Right lobe of liver (tissue), 6 donors: ENCODE measurements around the gene CHAMP1. TPM values are rescaled to one million over a fixed set of nuclear protein-coding genes. Genes with fewer than 3 reads are reported as not detected.

ENCODE experiments used
- ATAC-seq, 4 donors: fragments of 200-7000 bp; cut with Tn5 transposase; one replicate each; pipeline ENCODE4 v1.9.1; 2020; ENCODE audit warnings: mild to moderate bottlenecking in 4 of 4, moderate library complexity in 4 of 4
- DNase-seq, 3 donors: peaks; one replicate each; pipeline ENCODE4 v3.0.0-alpha.2; 2020
- H3K27ac ChIP-seq, 3 donors: fragments of 200-600 bp; one replicate each; pipeline ENCODE4 v1.8.0; 2022
- H3K27me3 ChIP-seq, 2 donors: fragments of 200-600 bp; one replicate each; pipeline ENCODE4 v1.8.0; 2022
- H3K36me3 ChIP-seq, 4 donors: fragments of 200-600 bp; sonication (generic) in 1 of 4; one replicate each; pipeline versions ENCODE4 v1.5.1 to v1.8.0; 2017 to 2022; ENCODE audit warnings: control low read depth in 1 of 4
- H3K4me1 ChIP-seq, 4 donors: fragments of 200-600 bp; sonication (generic) in 1 of 4; one replicate each; pipeline versions ENCODE4 v1.5.1 to v1.8.0; 2017 to 2022; ENCODE audit warnings: control low read depth in 1 of 4
- H3K4me3 ChIP-seq, 3 donors: fragments of 200-600 bp; one replicate each; pipeline ENCODE4 v1.8.0; 2022
- H3K9me3 ChIP-seq, 4 donors: fragments of 200-600 bp; sonication (generic) in 1 of 4; one replicate each; pipeline versions ENCODE4 v1.5.1 to v1.8.0; 2017 to 2022; ENCODE audit warnings: control low read depth in 1 of 4
- POLR2A ChIP-seq: fragments of 450-650 bp; IDR thresholded peaks from one replicate; pipeline ENCODE4 v1.6.1; 2017; ENCODE audit warnings: antibody characterized with exemption, mild to moderate bottlenecking
- WGBS: methylation state at CpG from one replicate; pipeline ENCODE4 v1.1.6; 2018; ENCODE audit warnings: low coverage, low lambda C conversion rate; ENCODE audit not compliant: insufficient coverage; ENCODE audit errors: missing lambda C conversion rate; 5-methylcytosine and 5-hydroxymethylcytosine counted together
- intact Hi-C, 2 donors: fragments of 100-400 bp; cut with DNase I; formaldehyde crosslinking; loops; one replicate each; pipeline versions ENCODE4 v1.11.2 to v1.14.1; 2022
- total RNA-seq, 6 experiments: library from RNA; depleted of rRNA in 2 of 6; stranded (reverse); fragments of >200 nt in 2 of 6; fragmentation: NEBNext Ultra II Directional in 3 of 6; extraction: Animal tissue kit (Norgen Biotek cat#: 25700) in 3 of 6; gene quantifications; one replicate each; pipeline versions ENCODE4 v1.1.0 to v1.2.4, GENCODE V29; 2016 to 2023
- TF ChIP-seq, protein P1 (sequence below), 4 donors: fragments of 200-600 bp in 3 of 4; fragments of 450-650 bp in 1 of 4; IDR thresholded peaks; one replicate each; pipeline versions ENCODE4 v1.5.1 to v1.8.0; 2016 to 2022; ENCODE audit warnings: antibody characterized with exemption in 4 of 4, mild to moderate bottlenecking in 2 of 4
- donor health status: DM: no; HTN: yes; CAD: no.
- donor health status: DM: no; HTN: no; CAD: no.
- donor health status: DM: no; HTN: no; CAD: no.
- donor health status: DM: no; HTN: yes; CAD: no.
- donor health status: DM: no; HTN: yes; CAD: no.

The CHAMP1 gene
- total RNA-seq, 6 experiments from 2014 or later = 10.3 to 17.5 (median 11.5) TPM

DNA sequence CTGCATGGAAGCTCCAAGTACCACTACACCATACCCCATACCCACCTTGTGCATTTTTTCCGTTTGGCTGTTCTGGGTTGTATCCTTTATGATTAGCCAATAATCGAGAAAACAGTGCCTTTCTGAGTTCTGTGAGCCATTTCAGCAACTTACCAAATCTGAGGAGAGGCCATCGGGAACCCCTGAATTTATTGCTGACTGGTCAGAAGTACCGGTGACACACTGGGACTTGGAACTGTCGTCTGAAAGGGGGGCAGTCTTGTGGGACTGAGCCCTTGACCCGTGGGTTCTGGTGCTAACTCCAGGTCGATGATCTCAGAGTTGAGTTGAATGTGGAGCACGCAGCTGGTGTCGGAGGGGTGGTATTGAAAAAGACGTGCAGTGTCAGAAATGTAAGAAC, 17.9 kb upstream of the CHAMP1 start:
- DNase-seq = no peak
- no peak for ATAC-seq
- peaks cover 0 to 5% (median 0%) of the 10 kb centered on the region in 4 donors for H3K4me1 ChIP-seq
- TF ChIP-seq, protein P1, sequence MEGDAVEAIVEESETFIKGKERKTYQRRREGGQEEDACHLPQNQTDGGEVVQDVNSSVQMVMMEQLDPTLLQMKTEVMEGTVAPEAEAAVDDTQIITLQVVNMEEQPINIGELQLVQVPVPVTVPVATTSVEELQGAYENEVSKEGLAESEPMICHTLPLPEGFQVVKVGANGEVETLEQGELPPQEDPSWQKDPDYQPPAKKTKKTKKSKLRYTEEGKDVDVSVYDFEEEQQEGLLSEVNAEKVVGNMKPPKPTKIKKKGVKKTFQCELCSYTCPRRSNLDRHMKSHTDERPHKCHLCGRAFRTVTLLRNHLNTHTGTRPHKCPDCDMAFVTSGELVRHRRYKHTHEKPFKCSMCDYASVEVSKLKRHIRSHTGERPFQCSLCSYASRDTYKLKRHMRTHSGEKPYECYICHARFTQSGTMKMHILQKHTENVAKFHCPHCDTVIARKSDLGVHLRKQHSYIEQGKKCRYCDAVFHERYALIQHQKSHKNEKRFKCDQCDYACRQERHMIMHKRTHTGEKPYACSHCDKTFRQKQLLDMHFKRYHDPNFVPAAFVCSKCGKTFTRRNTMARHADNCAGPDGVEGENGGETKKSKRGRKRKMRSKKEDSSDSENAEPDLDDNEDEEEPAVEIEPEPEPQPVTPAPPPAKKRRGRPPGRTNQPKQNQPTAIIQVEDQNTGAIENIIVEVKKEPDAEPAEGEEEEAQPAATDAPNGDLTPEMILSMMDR (IDR thresholded peaks at IDR 0.05) = no peak
- no peak for TF ChIP-seq POLR2A
- WGBS = 80% methylated on average over 10 of the region's 10 CpGs
- peaks cover 0 to 32% (median 0%) of the 10 kb centered on the region in 4 donors for H3K36me3 ChIP-seq
- no peak overlapping the region for H3K27ac ChIP-seq
- H3K4me3 ChIP-seq = no peak overlapping the region
- intact Hi-C loops = no loop called here
- H3K9me3 ChIP-seq = no peaks in the 10 kb centered on the region
- no peaks in the 10 kb centered on the region for H3K27me3 ChIP-seq

DNA sequence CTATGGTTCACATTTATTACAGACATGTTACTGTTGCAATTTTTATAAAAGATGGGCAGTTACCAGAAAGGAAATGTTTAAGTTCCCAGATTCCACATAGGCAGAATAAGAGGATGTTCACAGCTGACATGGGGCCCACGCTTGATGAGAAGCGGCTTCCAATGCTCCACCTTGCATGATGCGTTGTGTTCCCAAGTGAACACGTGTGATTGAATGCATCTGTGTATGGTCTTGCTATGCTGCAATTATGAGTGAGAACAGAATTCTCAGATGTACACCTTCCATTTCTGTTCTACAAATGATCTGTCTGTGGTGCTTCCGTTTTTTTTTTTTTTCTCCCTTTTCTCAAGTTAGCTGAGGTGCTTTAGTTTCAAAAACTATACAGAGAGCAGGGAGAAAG, 17.4 kb upstream of the CHAMP1 start:
- Histone ChIP-seq H3K27me3 (no peaks in the 10 kb centered on the region), H3K4me3 (no peak overlapping the region), H3K4me1 (peaks cover 0 to 5% (median 0%) of the 10 kb centered on the region in 4 donors), H3K27ac (no peak overlapping the region), H3K9me3 (no peaks in the 10 kb centered on the region), H3K36me3 (peaks cover 0 to 32% (median 2%) of the 10 kb centered on the region in 4 donors)
- no peak for DNase-seq
- WGBS = 86% methylated on average over 5 of the region's 5 CpGs
- ATAC-seq = no peak
- no peak for TF ChIP-seq POLR2A
- TF ChIP-seq, protein P1 (IDR thresholded peaks at IDR 0.05) = no peak
- intact Hi-C loops = no loop called here

GRCh38 chr13:114298866-114299265, 15.4 kb upstream of the CHAMP1 start:
- no peak overlapping the region for H3K27ac ChIP-seq
- H3K27me3 ChIP-seq = no peaks in the 10 kb centered on the region
- intact Hi-C loops = no loop called here
- H3K9me3 ChIP-seq = no peaks in the 10 kb centered on the region
- peaks cover 0 to 28% (median 6%) of the 10 kb centered on the region in 4 donors for H3K36me3 ChIP-seq
- DNase-seq (no peak), ATAC-seq (no peak)
- WGBS = 96% methylated on average over 7 of the region's 12 CpGs
- no peak for TF ChIP-seq POLR2A
- TF ChIP-seq, protein P1 (IDR thresholded peaks at IDR 0.05) = no peak
- no peak overlapping the region for H3K4me3 ChIP-seq
- peaks cover 0 to 5% (median 0%) of the 10 kb centered on the region in 4 donors for H3K4me1 ChIP-seq

DNA sequence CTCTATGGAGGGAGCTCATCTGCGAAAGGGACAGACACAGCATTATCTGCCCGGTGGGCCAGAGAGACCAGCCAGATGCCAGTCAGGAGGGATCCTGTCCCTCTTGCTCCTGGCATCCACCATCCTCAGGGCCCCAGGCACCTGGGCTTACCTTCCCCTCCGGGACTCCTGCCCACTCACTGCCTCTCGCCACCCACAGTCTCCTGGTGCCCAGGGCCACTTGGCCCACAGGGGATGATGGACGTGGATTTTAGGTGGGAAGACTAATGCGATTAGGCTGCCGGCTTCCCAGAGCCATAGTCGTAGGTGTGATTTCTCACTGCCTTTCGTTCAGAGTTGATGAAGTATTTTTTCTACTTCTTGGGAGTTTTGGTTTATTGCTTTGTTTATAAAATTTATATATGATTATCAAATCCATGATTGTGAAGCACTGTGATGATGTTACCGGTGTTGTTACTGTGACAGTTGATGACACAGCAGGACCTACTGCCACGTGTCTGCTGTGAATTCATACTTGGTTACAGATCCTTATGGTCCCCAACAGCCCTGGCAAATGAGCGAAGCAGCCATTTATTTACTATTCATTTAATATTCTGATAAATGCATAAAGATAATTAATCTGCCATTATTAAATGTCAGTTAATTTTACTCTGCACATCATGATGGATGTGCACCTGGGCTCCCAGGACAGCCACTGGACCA, 14.5 kb upstream of the CHAMP1 start:
- no peak overlapping the region for H3K4me3 ChIP-seq
- no peak for DNase-seq
- peaks cover 0 to 5% (median 0%) of the 10 kb centered on the region in 4 donors for H3K4me1 ChIP-seq
- H3K27ac ChIP-seq = no peak overlapping the region
- TF ChIP-seq POLR2A = no peak
- TF ChIP-seq, protein P1 (IDR thresholded peaks at IDR 0.05) = no peak
- no peaks in the 10 kb centered on the region for H3K9me3 ChIP-seq
- peaks cover 0 to 36% (median 6%) of the 10 kb centered on the region in 4 donors for H3K36me3 ChIP-seq
- ATAC-seq = no peak
- intact Hi-C loops = no loop called here
- H3K27me3 ChIP-seq = no peaks in the 10 kb centered on the region
- WGBS = 95% methylated on average over 8 of the region's 12 CpGs
